GM12801 (cell line): ENCODE data around the gene MKLN1.

Experiments
- CTCF ChIP-seq: IDR thresholded peaks from one replicate; pipeline ENCODE4 v1.5.1; 2011; ENCODE audit warnings: control low read depth; ENCODE audit not compliant: insufficient read length; ENCODE audit errors: extremely low read depth

Gene MKLN1

GRCh38 chr7:131489196-131489595 is 161.5 kb downstream of the MKLN1 start:
- TF ChIP-seq CTCF, result no peak

DNA sequence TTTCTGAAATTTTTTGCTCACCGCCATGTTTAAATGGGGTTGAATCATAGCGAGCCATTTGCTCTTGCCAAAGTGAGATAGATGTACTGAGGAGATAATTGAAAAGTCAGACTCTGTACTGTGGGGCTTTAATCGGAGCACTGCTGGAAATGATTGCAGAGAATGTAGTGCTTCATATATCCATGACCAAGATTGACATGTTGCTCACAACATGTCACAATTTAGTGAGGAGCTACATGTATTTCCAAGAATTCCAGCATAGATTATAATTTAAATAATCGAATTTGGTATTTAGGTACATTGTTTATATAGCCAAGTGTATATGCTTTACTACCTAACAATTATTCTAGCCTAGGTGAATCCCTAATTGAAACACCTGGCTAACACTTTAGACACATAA is 162.2 kb downstream of the MKLN1 start:
- TF ChIP-seq CTCF, result no peak

- TF ChIP-seq CTCF, result no peak
Observed at GRCh38 chr7:131493081-131493480, 165.4 kb downstream of the MKLN1 start.

DNA sequence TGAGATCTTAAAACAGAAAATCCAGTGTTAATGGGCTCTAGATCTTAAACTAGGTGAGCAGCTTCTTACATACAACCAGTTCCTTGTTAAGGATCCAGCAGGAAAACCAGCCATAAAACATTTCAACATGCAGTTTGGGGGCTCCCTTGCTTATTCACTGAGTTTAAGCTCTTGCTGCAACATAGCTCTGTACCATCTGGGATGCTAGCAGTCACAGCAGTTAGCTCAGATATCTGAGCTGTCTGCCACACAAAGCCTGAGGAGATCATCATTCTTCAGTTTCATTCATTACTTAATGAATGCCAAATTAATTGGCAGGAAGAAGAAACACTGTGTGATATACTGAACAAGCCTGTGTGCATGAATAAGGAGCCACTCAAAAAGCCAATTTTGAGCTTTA is 165.9 kb downstream of the MKLN1 start:
- TF ChIP-seq CTCF, result no peak

- no peak for TF ChIP-seq CTCF
Observed at GRCh38 chr7:131494182-131494581, 166.5 kb downstream of the MKLN1 start.

GRCh38 chr7:131495669-131496498 is 168.2 kb downstream of the MKLN1 start:
- TF ChIP-seq CTCF, result no peak

DNA sequence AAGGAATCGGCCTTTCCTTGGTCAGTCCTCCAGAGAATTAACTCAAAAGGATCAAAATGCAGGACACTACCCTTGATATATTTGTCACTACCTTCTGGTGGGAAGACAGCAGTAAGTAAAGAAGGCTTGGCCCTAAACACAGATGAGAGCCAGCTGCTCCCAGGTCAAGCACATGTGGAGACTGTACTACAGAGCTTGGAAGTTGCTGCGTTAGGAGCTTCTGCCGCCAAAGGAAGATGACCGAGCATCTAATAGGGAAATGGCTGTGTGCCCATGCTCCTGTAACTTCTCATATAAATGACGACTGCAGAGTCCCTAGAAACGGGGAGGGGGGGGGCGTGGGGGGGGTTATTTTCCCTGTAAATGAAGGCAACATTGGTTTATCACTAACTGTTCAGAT is 169.8 kb downstream of the MKLN1 start:
- TF ChIP-seq CTCF, result no peak
